HTERT RPE-1 (cell line): Measurements from ENCODE around the gene PPP3CA.

Source experiments
- in situ Hi-C: fragments of 300-500 bp; cut with MboI; formaldehyde crosslinking; loops from 4 replicates; pipeline ENCODE4 v1.14.3; 2020; ENCODE audit warnings: low sequenced_read_pairs

PPP3CA gene

GRCh38 chr4:101289306-101289705, 58.0 kb downstream of the PPP3CA start:
- in situ Hi-C loops, result no loop called here

DNA sequence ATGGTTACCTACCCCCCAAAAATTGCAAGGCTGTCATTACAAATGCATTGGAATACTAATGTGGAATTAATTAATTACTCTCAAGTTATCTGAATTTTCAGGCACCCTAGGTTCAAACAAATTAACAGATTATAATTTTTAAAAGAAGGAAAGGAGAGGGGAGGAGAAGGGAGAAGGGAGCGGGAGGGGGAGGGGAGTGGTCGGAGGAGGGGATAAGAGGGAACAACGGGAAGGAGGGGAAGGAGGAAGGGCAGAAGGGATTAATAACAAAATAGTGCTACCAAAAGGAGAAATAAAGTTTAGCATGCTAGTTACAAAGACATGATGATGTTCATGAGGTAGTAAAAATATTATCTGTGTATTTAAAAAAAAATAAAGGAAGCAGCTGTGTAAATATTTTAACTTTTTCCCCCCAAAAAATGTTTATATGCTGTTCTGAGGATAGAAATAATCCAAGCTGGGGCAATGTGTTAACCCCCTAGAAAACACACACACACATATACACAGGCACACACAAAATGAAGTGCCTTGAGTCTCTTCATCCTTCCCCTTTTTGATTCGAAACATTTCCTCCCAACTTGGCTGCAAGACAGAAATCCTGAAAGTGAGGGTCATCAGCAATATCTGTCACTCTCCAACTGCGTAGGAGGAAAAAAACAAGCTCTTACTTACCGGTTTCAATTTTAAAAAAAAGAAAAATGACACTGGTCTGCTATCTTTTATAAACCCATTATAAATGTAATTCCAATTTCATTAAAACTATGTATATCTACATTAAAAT, 58.8 kb downstream of the PPP3CA start:
- in situ Hi-C loops, result no loop called here

DNA sequence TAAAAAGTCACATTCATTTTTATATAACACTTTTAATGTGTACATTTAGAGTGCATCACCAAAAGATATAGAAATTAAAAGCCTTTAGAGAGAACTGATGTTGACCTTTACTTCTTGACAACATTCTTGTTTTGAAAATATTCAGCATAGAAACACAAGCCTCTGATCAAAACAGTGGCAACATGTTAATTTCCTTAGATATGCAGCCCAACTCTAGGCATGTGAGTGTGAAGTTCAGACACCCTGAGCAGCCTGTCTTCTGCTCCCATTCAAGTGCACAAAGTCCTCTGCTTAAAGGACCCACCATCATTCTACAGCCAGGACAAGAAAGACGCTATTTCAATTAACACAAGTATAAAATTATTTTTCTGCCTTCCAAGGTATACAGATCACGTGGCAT, 60.0 kb downstream of the PPP3CA start:
- in situ Hi-C loops, result no loop called here

DNA sequence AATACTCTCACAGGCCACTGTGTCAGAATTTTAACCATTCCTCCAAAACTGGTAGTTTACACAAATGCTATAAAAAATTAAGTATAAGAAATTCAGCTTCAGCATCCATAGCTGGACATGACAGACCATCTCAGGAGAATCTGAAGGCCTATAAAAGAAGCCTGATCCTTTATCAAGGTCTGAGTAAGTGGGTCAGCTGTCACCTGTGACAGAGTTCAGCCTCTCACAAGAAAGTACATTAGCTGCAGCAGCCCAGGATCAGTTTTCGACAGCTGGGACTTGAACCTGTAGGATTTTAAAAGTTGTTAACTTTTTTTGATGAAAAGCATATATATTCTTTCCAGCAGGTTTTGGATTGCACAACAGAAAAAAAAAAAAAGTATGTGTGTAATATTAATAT, 60.7 kb downstream of the PPP3CA start:
- in situ Hi-C loops, result no loop called here

DNA sequence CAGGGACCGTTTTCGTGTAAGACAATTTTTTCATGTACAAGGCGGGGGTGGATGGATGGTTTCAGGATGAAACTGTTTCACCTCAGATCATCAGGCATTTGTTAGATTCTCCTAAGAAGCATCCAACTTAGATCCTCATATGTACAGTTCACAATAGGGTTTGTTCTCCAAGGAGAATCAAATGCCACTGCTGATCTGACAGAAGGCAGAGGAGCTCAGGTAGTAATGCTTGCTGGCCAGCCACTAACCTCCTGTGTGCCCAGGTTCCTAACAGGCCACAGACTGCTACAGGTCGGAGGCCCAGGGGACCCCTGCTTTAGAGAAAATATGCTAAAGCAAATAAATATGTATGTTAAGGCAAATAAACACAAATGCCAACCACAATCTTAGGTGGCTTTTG, 61.3 kb downstream of the PPP3CA start:
- in situ Hi-C loops, result no loop called here

DNA sequence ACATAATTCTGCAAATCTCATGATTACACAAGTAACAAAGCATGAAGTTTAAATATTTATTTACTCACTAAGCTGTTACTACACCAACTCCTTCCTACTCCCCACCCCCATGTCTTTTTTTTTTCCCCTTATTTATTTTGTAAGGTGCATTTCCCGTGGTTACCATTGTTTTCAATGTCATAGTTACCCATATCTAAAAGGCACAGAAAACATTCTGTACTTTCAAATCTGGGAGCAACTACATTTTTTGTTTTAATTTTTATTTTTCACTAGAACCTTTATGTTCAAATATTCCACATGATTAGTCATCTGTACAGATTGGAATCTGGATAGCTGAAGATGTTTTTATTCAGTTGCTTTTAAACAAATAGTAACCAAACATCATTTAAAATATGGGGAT, 62.8 kb downstream of the PPP3CA start:
- in situ Hi-C loops, result no loop called here

GRCh38 chr4:101283434-101283833, 63.9 kb downstream of the PPP3CA start:
- in situ Hi-C loops, result no loop called here

DNA sequence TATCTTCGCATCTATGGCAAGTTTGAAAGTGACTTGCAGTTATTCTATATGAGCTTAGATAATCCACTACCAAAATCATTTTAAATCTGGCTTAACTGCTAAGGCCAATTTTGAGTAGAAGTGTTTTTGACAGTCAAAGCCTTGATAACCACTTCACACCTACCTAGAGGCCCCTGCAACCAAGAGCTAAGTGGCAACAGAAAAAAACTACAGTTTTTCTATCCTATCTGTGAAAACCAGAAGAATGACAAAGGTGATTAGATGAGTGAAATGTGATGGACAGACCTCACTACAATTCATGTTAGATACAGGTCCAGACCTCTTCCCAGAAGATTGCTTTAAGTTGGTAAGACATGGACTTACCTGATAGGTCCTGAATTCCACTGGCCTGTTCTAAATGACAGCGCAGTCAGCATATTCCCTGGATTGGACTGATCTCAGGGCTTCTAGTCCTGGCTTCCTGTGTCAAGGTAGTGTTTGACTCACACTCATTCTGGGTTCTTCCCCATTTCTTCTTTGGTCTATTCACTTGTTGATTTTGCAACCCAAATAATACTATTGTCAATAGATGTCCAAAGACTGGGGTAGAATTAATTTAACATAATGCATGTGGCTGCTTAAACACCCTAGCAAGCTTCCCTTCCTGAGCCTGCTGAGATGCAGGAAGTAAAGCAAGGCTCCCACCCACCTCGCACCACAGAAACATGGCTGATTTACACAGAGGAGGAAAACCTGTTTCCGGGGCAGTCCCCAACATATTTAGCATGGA, 65.1 kb downstream of the PPP3CA start:
- in situ Hi-C loops, result no loop called here

DNA sequence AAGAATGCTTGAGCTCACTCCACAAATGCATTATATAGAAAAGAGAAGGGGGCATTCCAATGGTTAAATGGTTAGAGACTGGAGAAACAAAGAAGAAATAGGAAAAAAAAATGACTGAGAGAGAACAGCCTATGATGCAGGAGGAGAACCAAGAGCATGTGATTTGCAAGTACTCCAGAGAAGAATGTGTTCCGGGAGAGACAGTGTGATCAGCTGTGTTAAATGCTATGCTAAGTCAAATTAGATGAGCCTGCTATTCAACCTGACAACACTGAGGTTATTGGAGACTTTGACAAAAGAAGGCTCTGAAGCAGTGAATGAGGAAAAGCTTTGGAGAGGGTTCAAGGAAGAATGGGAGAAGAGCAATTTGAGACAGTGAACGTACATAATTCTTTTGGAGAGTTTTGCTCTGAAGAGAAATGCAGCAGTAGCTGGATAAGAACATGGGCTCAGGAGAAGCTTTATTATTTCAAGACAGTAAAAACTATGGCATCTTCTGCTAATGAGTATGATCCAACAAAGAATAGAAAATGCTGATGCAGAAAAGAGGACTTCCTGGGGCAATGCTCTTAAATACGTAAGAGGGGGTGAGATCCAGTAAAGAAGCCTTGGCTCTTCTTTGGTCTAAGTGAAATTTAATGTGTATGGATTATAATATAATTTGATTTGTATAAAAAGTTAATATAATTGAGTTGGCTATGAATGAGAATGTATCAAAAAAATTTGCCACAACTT, 66.3 kb downstream of the PPP3CA start:
- in situ Hi-C loops, result no loop called here

GRCh38 chr4:101279377-101279871, 67.9 kb downstream of the PPP3CA start:
- in situ Hi-C loops, result no loop called here

- in situ Hi-C loops, result no loop called here
Measured at GRCh38 chr4:101277671-101278070, 69.7 kb downstream of the PPP3CA start.

DNA sequence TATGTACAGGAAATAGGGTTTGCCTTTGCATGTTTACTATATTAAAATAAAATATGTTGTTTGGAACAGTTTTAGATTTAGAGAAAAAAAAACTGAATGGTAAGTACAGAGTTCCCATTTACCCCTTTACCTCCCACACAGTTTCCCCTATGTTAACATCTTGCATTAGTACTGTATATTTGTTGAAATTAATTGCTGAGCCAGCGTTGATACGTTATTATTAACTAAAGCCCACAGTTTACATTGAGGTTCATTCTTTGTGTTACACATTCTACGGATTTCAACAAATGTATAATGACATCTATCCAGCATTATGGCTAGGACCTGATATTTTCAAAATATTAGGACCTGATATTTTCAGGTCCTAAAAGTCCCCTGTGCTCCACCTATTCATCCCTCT, 70.7 kb downstream of the PPP3CA start:
- in situ Hi-C loops, result no loop called here

- in situ Hi-C loops, result no loop called here
Measured at GRCh38 chr4:101274888-101275752, 72.2 kb downstream of the PPP3CA start.

GRCh38 chr4:101271516-101271915, 75.8 kb downstream of the PPP3CA start:
- in situ Hi-C loops, result no loop called here

GRCh38 chr4:101269682-101270081, 77.6 kb downstream of the PPP3CA start:
- in situ Hi-C loops, result no loop called here

- in situ Hi-C loops, result no loop called here
Measured at GRCh38 chr4:101265816-101266172, 81.5 kb downstream of the PPP3CA start.

DNA sequence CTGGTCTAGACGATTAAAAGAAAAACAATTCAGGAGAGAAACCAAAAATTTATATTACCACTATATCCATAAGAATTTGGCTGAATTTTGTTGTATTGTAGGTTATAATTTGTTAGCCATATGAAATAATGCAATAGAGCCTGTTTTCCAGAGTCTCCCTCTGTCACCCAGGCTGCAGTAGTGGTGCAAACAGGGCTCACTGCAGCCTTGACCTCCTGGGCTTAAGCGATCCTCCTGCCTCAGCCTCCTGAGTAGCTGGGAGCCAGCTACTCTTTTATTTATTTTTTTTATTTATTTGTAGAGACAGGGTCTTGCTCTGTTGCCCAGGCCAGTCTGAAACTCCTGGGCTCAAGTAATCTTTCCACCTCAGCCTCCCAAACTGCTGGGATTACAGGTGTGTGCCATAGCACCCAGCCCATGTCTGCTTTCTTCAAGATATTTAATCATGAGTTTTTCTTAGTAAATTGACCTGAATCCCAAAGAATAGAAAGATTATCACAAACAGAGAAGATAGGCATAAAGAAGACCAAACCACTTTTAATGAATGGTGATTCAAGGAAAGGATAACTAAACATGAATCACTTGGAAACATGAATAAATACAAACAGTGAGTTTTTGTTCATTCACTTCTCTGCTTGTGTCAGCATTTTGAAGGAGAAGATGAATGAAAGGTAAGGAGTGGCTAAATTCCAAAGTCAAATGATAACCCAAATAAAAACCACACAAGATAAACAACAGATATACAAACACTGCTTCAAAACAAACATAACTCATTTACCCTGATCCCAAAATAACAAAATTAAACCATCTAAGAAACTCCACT, 82.1 kb downstream of the PPP3CA start:
- in situ Hi-C loops, result no loop called here

DNA sequence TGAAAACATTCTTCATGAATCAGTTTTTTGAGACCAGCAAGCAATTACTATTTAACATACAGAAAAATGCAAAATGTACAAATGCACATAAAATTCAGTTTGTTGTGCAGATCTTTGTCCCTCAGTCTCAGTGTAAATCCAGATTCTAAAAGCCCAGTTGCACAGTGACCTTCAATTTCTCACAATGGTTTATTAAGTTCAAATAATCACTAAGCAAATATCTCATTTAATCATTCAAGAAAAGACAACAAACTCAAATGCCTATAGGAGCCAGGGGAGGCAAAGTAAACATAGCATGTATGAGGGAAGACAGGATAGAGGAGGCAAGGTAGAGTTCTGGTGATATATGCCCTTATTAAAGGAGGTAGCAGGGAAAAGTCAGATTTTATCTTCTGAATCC, 82.8 kb downstream of the PPP3CA start:
- in situ Hi-C loops, result no loop called here

DNA sequence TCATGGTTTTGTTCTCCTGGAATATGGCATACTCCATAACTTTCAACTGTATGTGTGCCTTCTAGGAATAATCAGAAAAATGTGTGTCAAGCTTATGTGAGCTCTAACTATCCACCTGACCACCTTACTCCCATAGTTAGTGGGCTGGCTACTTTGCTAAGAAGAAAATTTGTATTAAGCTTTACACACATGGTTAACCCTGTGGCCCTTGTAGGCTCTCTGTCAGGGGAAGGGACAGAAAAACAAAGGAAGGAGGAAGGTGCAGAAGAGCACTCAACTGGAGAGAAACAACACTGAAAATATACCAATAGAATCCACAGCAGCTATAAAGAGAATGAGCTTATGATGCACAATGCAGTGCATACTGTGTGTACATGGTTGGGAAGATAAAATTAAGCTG, 84.6 kb downstream of the PPP3CA start:
- in situ Hi-C loops, result no loop called here

DNA sequence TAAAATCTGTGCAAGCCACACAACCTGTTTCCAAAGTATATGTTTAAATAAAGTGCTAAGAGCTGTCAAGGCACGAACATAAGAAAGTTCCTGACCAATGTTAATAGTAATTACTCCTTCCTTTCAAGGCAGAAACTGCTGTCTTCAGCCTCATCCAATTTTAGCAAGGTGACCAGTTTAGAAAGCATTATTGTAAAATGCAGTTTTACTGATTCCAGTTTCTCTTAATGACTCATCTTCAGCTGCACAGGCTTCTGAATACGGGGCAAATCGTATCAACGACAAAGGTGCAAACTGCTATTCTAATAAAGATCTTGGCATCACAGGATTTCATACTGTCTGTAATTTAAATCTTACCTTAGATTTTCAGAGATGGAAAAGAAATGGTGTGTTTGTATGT, 87.5 kb downstream of the PPP3CA start:
- in situ Hi-C loops, result no loop called here
